WTC11 (cell line): Measurements from ENCODE around the gene TGM2. TPM values are rescaled to one million over a fixed set of nuclear protein-coding genes. Genes with fewer than 3 reads are reported as not detected.

Experiments
- ATAC-seq: fragments of 200-7000 bp; cut with Tn5 transposase; 2 replicates; pipeline ENCODE4 v1.10.0; 2021; ENCODE audit warnings: mild to moderate bottlenecking, moderate library complexity
- CTCF ChIA-PET: fragments of 300-600 bp; sonication (Branson Sonifier 250); formaldehyde crosslinking; loops from one replicate; lab custom pipeline; 2021; ENCODE audit warnings: antibody characterized with exemption; lab: Charles Lee
- POLR2A ChIA-PET: fragments of 350-600 bp; sonication (Branson Sonifier 250); formaldehyde crosslinking; loops from one replicate; lab custom pipeline; 2021; ENCODE audit warnings: antibody characterized with exemption; lab: Charles Lee
- DNase-seq: peaks from one replicate; pipeline ENCODE4 v3.0.0; 2021; ENCODE audit warnings: low spot score
- H3K27ac Mint-ChIP-seq: 2 replicates; pipeline ENCODE4 v1.8.0; 2021; ENCODE audit warnings: mixed read lengths
- H3K27me3 Mint-ChIP-seq: 2 replicates; pipeline ENCODE4 v1.8.0; 2021; ENCODE audit warnings: low read depth, mild to moderate bottlenecking, moderate library complexity, mixed read lengths
- H3K36me3 Mint-ChIP-seq: 2 replicates; pipeline ENCODE4 v1.8.0; 2021; ENCODE audit warnings: mixed read lengths
- H3K4me1 Mint-ChIP-seq: 2 replicates; pipeline ENCODE4 v1.8.0; 2022; ENCODE audit warnings: mixed read lengths
- H3K4me3 Mint-ChIP-seq: 2 replicates; pipeline ENCODE4 v1.8.0; 2021; ENCODE audit warnings: mild to moderate bottlenecking, moderate library complexity, mixed read lengths
- H3K9me3 Mint-ChIP-seq: 2 replicates; pipeline ENCODE4 v1.8.0; 2021; ENCODE audit warnings: mixed read lengths
- ATF2 ChIP-seq: sonication (generic); formaldehyde crosslinking; IDR thresholded peaks from 2 replicates; pipeline ENCODE4 v1.8.1; 2022; ENCODE audit warnings: low read depth, missing genetic modification reagents, borderline replicate concordance
- ATF3 ChIP-seq: sonication (generic); formaldehyde crosslinking; conservative IDR thresholded peaks from 2 replicates; pipeline ENCODE4 v1.8.1; 2022; ENCODE audit warnings: mild to moderate bottlenecking, missing genetic modification reagents
- CREB1 ChIP-seq: sonication (generic); formaldehyde crosslinking; IDR thresholded peaks from 2 replicates; pipeline ENCODE4 v1.8.0; 2023; ENCODE audit warnings: mild to moderate bottlenecking, missing genetic modification reagents
- CREM ChIP-seq: sonication (generic); formaldehyde crosslinking; IDR thresholded peaks from 2 replicates; pipeline ENCODE4 v1.8.1; 2022; ENCODE audit warnings: mild to moderate bottlenecking, missing genetic modification reagents, moderate library complexity
- ESRRA ChIP-seq: sonication (generic); formaldehyde crosslinking; IDR thresholded peaks from 2 replicates; pipeline ENCODE4 v1.8.1; 2022; ENCODE audit warnings: mild to moderate bottlenecking, missing genetic modification reagents, borderline replicate concordance
- FOXP1 ChIP-seq: sonication (generic); formaldehyde crosslinking; IDR thresholded peaks from 2 replicates; pipeline ENCODE4 v1.8.0; 2022; ENCODE audit warnings: missing genetic modification reagents, mild to moderate bottlenecking, moderate library complexity, borderline replicate concordance
- FOXP4 ChIP-seq: sonication (generic); formaldehyde crosslinking; IDR thresholded peaks from 2 replicates; pipeline ENCODE4 v1.8.0; 2022; ENCODE audit warnings: mild to moderate bottlenecking, missing genetic modification reagents
- GABPB1 ChIP-seq: sonication (generic); formaldehyde crosslinking; IDR thresholded peaks from 2 replicates; pipeline ENCODE4 v1.8.1; 2023; ENCODE audit warnings: mild to moderate bottlenecking, missing genetic modification reagents
- GRHL2 ChIP-seq: fragments of 250-450 bp; sonication (Bioruptor Pico); IDR thresholded peaks from 2 replicates; pipeline ENCODE4 v1.8.0; 2022; ENCODE audit warnings: mild to moderate bottlenecking, moderate library complexity; ENCODE audit not compliant: insufficient replicate concordance, severe bottlenecking
- HMGA2 ChIP-seq: fragments of 250-450 bp; sonication (Bioruptor Pico); IDR thresholded peaks from 2 replicates; pipeline ENCODE4 v1.4.0; 2021; ENCODE audit warnings: mild to moderate bottlenecking, moderate library complexity
- JAZF1 ChIP-seq: fragments of 250-450 bp; sonication (Bioruptor Pico); IDR thresholded peaks from 2 replicates; pipeline ENCODE4 v1.9.0; 2021; ENCODE audit warnings: moderate library complexity, mild to moderate bottlenecking, inconsistent platforms
- JUN ChIP-seq: sonication (generic); formaldehyde crosslinking; IDR thresholded peaks from 2 replicates; pipeline ENCODE4 v1.8.0; 2023; ENCODE audit warnings: mild to moderate bottlenecking, missing genetic modification reagents
- MAX ChIP-seq: sonication (generic); formaldehyde crosslinking; IDR thresholded peaks from 2 replicates; pipeline ENCODE4 v1.8.0; 2022; ENCODE audit warnings: mild to moderate bottlenecking, missing genetic modification reagents
- MXD4 ChIP-seq: fragments of 250-450 bp; sonication (Bioruptor Pico); IDR thresholded peaks from 2 replicates; pipeline ENCODE4 v1.8.0; 2021; ENCODE audit warnings: mild to moderate bottlenecking, moderate library complexity, borderline replicate concordance
- NFATC4 ChIP-seq: fragments of 250-450 bp; sonication (Bioruptor Pico); IDR thresholded peaks from 2 replicates; pipeline ENCODE4 v1.9.0; 2021; ENCODE audit warnings: mild to moderate bottlenecking
- NFE2L1 ChIP-seq: sonication (generic); formaldehyde crosslinking; IDR thresholded peaks from 2 replicates; pipeline ENCODE4 v1.8.1; 2023; ENCODE audit warnings: missing genetic modification reagents
- NR2C2 ChIP-seq: sonication (generic); formaldehyde crosslinking; IDR thresholded peaks from 2 replicates; pipeline ENCODE4 v1.8.0; 2022; ENCODE audit warnings: mild to moderate bottlenecking, missing genetic modification reagents
- SP1 ChIP-seq: sonication (generic); formaldehyde crosslinking; conservative IDR thresholded peaks from 2 replicates; pipeline ENCODE4 v1.8.1; 2022; ENCODE audit warnings: missing genetic modification reagents
- ZBTB43 ChIP-seq: sonication (generic); formaldehyde crosslinking; IDR thresholded peaks from 2 replicates; pipeline ENCODE4 v1.8.1; 2023; ENCODE audit warnings: mild to moderate bottlenecking, missing genetic modification reagents
- ZNF512 ChIP-seq: sonication (generic); formaldehyde crosslinking; IDR thresholded peaks from 2 replicates; pipeline ENCODE4 v1.8.1; 2022; ENCODE audit warnings: missing genetic modification reagents, borderline replicate concordance
- total RNA-seq: library from RNA; stranded (reverse); gene quantifications from 3 replicates; pipeline ENCODE4 v1.2.3, GENCODE V29; 2021

The TGM2 gene
- total RNA-seq, 1 experiment from 2014 or later = 1.5 TPM

GRCh38 chr20:38171675-38172043, 6.6 kb upstream of the TGM2 start:
- ATAC-seq (no peak), DNase-seq (no peak)
- ChIA-PET POLR2A (no interaction called here), CTCF (no interaction called here)
- Mint-ChIP-seq H3K27me3 (no peaks in the 10 kb centered on the region), H3K27ac (no peak overlapping the region), H3K36me3 (no peaks in the 10 kb centered on the region), H3K4me1 (peaks cover 4% of the 10 kb centered on the region; the same call in 1 of the 2 replicates), H3K4me3 (no peak overlapping the region), H3K9me3 (no peaks in the 10 kb centered on the region)
- TF ChIP-seq MXD4 (CRISPR knock-in tag) (no peak), CREM (no peak), NR2C2 (CRISPR knock-in tag) (no peak), ATF3 (CRISPR knock-in tag) (no peak), MAX (no peak), ATF2 (no peak), JUN (CRISPR knock-in tag) (no peak), ESRRA (CRISPR knock-in tag) (no peak), FOXP4 (CRISPR knock-in tag) (no peak), HMGA2 (CRISPR knock-in tag) (no peak), GRHL2 (CRISPR knock-in tag) (no peak), CREB1 (CRISPR knock-in tag) (no peak), NFATC4 (CRISPR knock-in tag) (no peak), FOXP1 (CRISPR knock-in tag) (no peak), ZNF512 (CRISPR knock-in tag) (no peak), NFE2L1 (CRISPR knock-in tag) (no peak), ZBTB43 (no peak), SP1 (CRISPR knock-in tag) (no peak), GABPB1 (CRISPR knock-in tag) (no peak), JAZF1 (CRISPR knock-in tag) (no peak)
